Subcutaneous abdominal adipose tissue (tissue), 5 donors: ENCODE measurements around the gene MYRIP.
A peak's percentile ranks its signal among the peaks of the same experiment; 100 is the strongest.

ENCODE experiments used
- H3K27ac ChIP-seq: one replicate; pipeline ENCODE4 v1.7.0; 2013; ENCODE audit warnings: low read depth, mild to moderate bottlenecking, inconsistent platforms, low read length, moderate library complexity
- H3K27me3 ChIP-seq, 5 donors: one replicate each; pipeline ENCODE4 v1.7.0; 2013; ENCODE audit warnings: low read length in 5 of 5, inconsistent platforms in 1 of 5; ENCODE audit not compliant: control insufficient read depth in 5 of 5, insufficient read depth in 4 of 5
- H3K36me3 ChIP-seq, 5 donors: one replicate each; pipeline ENCODE4 v1.7.0; 2013; ENCODE audit warnings: low read length in 5 of 5; ENCODE audit not compliant: control insufficient read depth in 5 of 5, insufficient read depth in 5 of 5
- H3K4me1 ChIP-seq, 5 donors: one replicate each; pipeline ENCODE4 v1.7.0; 2013; ENCODE audit warnings: low read length in 5 of 5, mild to moderate bottlenecking in 3 of 5, moderate library complexity in 1 of 5; ENCODE audit not compliant: control insufficient read depth in 5 of 5, insufficient read depth in 5 of 5
- H3K4me3 ChIP-seq, 5 donors: one replicate each; pipeline ENCODE4 v1.7.0; 2013; ENCODE audit warnings: low read length in 5 of 5, low read depth in 1 of 5
- H3K9ac ChIP-seq, 5 donors: one replicate each; pipeline ENCODE4 v1.7.0; 2013; ENCODE audit warnings: low read length in 5 of 5, mild to moderate bottlenecking in 4 of 5, moderate library complexity in 3 of 5
- H3K9me3 ChIP-seq, 5 donors: one replicate each; pipeline ENCODE4 v1.7.0; 2013; ENCODE audit warnings: low read length in 5 of 5; ENCODE audit not compliant: control insufficient read depth in 5 of 5
- donor health status: healthy.
- donor health status: healthy.
- donor health status: healthy.
- donor health status: healthy.
- donor health status: healthy.

MYRIP gene

DNA sequence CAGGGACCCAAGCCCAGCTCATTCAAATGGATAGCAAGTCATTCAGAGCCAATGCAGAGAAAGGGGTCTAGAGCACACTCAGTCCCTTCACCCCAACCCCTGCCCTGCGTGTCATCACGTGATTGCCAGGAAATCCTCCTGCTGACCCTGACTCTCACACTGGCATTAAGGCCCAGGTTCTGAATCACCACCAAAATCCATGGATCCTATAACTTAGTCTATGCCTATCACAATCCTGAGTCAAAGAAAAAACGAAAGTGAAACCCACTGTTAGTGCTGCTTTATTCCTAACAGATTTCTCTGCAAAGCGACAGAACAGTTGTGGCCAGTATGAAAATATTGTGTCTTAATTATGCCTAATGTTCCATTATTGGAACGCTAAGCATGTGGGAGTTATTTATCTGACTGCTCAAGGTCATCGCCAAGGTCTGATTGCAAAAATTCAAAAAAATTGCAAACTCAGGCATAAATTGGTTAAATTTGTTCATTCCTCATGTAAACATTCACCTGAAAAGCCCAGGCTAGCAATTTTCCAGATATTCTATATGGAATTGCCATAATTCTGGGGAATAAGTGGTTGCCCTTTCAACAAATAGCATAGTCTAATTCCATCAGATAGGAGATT lies 391.4 kb downstream of the MYRIP start:
- Histone ChIP-seq H3K27ac (no peak overlapping the region), H3K9me3 (no peaks in the 10 kb centered on the region), H3K36me3 (no peaks in the 10 kb centered on the region), H3K4me3 (peak overlapping the region in 1 of 5 donors; percentile 15), H3K4me1 (peaks cover 0 to 7% (median 0%) of the 10 kb centered on the region in 5 donors), H3K9ac (no peak overlapping the region), H3K27me3 (no peaks in the 10 kb centered on the region)

- peaks cover 0 to 7% (median 0%) of the 10 kb centered on the region in 5 donors for H3K4me1 ChIP-seq
- no peaks in the 10 kb centered on the region for H3K27me3 ChIP-seq
- no peak overlapping the region for H3K27ac ChIP-seq
- H3K9ac ChIP-seq: no peak overlapping the region
- no peaks in the 10 kb centered on the region for H3K36me3 ChIP-seq
- H3K9me3 ChIP-seq: no peaks in the 10 kb centered on the region
- no peak overlapping the region for H3K4me3 ChIP-seq
Observed at GRCh38 chr3:40201770-40202169, 392.4 kb downstream of the MYRIP start.

- Histone ChIP-seq H3K36me3 (peaks cover 0 to 2% (median 0%) of the 10 kb centered on the region in 5 donors), H3K27ac (no peak overlapping the region), H3K4me3 (no peak overlapping the region), H3K9ac (no peak overlapping the region), H3K9me3 (no peaks in the 10 kb centered on the region), H3K27me3 (no peaks in the 10 kb centered on the region), H3K4me1 (no peaks in the 10 kb centered on the region)
Observed at GRCh38 chr3:40206522-40206921, 397.1 kb downstream of the MYRIP start.

DNA sequence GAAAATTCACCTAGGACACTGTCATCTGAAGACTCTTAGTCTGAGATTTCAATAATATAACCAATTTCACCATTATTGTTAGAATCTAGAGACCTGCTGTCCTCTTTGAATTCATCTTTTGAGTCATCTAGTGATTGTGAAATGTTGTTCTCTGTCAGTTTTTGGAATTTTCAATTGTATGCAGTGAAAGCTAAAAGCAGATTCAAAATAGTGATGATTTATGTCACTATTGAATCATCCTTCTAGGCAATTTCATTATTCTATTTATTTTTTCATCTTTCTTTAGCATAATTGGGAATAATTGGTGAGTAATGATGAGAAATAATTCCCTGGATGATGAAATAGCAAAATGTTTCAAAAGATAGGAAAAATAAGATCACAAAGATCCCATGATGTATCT lies 398.4 kb downstream of the MYRIP start:
- Histone ChIP-seq H3K4me3 (no peak overlapping the region), H3K9me3 (no peaks in the 10 kb centered on the region), H3K36me3 (peaks cover 0 to 2% (median 0%) of the 10 kb centered on the region in 5 donors), H3K27ac (no peak overlapping the region), H3K4me1 (no peaks in the 10 kb centered on the region), H3K9ac (no peak overlapping the region), H3K27me3 (no peaks in the 10 kb centered on the region)

GRCh38 chr3:40208251-40208650 lies 398.8 kb downstream of the MYRIP start:
- H3K4me1 ChIP-seq: no peaks in the 10 kb centered on the region
- peaks cover 0 to 2% (median 0%) of the 10 kb centered on the region in 5 donors for H3K36me3 ChIP-seq
- H3K9ac ChIP-seq: no peak overlapping the region
- no peaks in the 10 kb centered on the region for H3K9me3 ChIP-seq
- H3K27ac ChIP-seq: no peak overlapping the region
- H3K27me3 ChIP-seq: no peaks in the 10 kb centered on the region
- H3K4me3 ChIP-seq: no peak overlapping the region

DNA sequence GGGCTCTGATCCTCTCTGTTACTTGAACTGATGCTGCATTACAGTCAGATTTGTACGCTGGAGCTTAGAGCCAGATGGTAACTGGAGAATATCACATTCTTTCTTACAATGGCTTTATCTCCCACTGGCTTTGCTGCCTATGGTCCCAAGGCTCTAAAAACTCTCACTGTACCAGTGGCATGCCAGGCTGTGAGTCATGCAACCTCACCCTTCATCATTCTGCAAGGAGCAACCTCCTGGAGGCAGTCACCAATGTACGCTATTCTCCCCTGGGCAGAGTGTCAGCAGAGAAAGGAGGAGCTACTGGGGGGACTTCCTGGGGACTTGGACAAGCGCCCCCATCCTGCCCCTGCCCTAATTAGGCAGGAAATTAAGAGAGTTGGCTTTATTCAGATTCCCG lies 402.2 kb downstream of the MYRIP start:
- no peaks in the 10 kb centered on the region for H3K4me1 ChIP-seq
- H3K27me3 ChIP-seq: no peaks in the 10 kb centered on the region
- no peaks in the 10 kb centered on the region for H3K9me3 ChIP-seq
- no peak overlapping the region for H3K4me3 ChIP-seq
- H3K36me3 ChIP-seq: peaks cover 0 to 4% (median 0%) of the 10 kb centered on the region in 5 donors
- H3K9ac ChIP-seq: no peak overlapping the region
- no peak overlapping the region for H3K27ac ChIP-seq

- no peak overlapping the region for H3K27ac ChIP-seq
Observed at GRCh38 chr3:40213556-40213955, 404.1 kb downstream of the MYRIP start.

GRCh38 chr3:40215015-40215414 lies 405.6 kb downstream of the MYRIP start:
- peaks cover 0 to 4% (median 0%) of the 10 kb centered on the region in 5 donors for H3K36me3 ChIP-seq
- no peak overlapping the region for H3K27ac ChIP-seq
- H3K9me3 ChIP-seq: no peaks in the 10 kb centered on the region
- H3K9ac ChIP-seq: no peak overlapping the region
- H3K4me3 ChIP-seq: no peak overlapping the region
- H3K27me3 ChIP-seq: no peaks in the 10 kb centered on the region
- H3K4me1 ChIP-seq: no peaks in the 10 kb centered on the region

More at GRCh38 chr3:40213556-40213955, 404.1 kb downstream of the MYRIP start:
- Histone ChIP-seq H3K36me3 (peaks cover 0 to 4% (median 0%) of the 10 kb centered on the region in 5 donors), H3K9me3 (no peaks in the 10 kb centered on the region), H3K27me3 (no peaks in the 10 kb centered on the region), H3K9ac (no peak overlapping the region), H3K4me1 (no peaks in the 10 kb centered on the region), H3K4me3 (no peak overlapping the region)

- H3K9ac ChIP-seq: no peak overlapping the region
- H3K9me3 ChIP-seq: no peaks in the 10 kb centered on the region
- H3K4me1 ChIP-seq: no peaks in the 10 kb centered on the region
- H3K27ac ChIP-seq: no peak overlapping the region
- H3K36me3 ChIP-seq: peaks cover 0 to 2% (median 0%) of the 10 kb centered on the region in 5 donors
- no peaks in the 10 kb centered on the region for H3K27me3 ChIP-seq
- H3K4me3 ChIP-seq: no peak overlapping the region
Observed at GRCh38 chr3:40216471-40216870, 407.1 kb downstream of the MYRIP start.

DNA sequence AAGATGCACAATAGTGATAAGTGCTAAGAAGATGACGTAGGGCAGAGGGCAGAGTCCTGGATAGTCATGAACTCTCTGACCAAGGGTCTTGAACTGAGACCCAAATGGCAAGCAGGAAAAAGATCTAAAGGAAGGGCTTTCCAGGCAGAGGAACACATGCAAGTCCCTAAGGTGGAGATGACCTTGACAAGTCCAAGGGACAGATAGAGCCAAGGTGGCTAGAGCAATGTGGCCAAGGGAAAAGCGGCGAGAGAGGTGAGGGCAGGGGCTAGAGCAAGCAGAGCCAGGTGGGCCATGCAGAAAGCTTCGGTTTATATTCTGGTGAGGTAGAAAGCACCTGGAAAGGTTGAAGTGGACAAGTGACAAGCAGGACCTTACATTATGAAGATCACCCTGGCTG lies 414.4 kb downstream of the MYRIP start:
- Histone ChIP-seq H3K4me1 (no peaks in the 10 kb centered on the region), H3K36me3 (peaks cover 0 to 4% (median 0%) of the 10 kb centered on the region in 5 donors), H3K4me3 (no peak overlapping the region), H3K9me3 (no peaks in the 10 kb centered on the region), H3K27ac (no peak overlapping the region), H3K27me3 (no peaks in the 10 kb centered on the region), H3K9ac (no peak overlapping the region)
